GM19468 (cell line): ENCODE results near the gene ATAD2B.
"Not testable (repeated sequence)": the region's sequence is repeated elsewhere in the genome, so short reads cannot be mapped to it uniquely, and the experiment has no call there.

Experiments
- ATAC-seq: cut with Tn5 transposase; IDR thresholded peaks from one replicate; pipeline ENCODE4 v1.9.1; 2021; ENCODE audit warnings: mild to moderate bottlenecking, moderate library complexity, moderate number of reproducible peaks; ENCODE audit not compliant: unreplicated experiment; ENCODE audit errors: extremely low read depth

Gene ATAD2B

DNA sequence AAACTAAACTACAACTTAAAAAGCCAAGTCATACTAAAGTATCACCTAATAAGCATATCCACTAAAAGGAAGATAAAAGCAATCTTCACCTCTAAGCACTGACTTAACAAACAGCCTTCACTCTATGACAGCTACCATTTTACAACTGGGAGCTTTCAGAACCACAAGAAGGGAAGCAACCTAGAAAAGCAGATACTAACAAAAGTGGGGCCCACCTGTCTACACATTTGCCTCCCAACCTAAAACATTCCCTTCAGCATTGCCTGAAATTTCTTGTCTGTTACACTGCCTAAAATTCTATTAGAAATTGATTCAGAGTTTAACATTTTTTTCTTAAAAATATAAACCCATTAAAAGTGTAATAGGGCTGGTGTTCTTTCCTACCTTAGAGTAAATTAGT is 172.0 kb downstream of the ATAD2B start:
- no peak for ATAC-seq

DNA sequence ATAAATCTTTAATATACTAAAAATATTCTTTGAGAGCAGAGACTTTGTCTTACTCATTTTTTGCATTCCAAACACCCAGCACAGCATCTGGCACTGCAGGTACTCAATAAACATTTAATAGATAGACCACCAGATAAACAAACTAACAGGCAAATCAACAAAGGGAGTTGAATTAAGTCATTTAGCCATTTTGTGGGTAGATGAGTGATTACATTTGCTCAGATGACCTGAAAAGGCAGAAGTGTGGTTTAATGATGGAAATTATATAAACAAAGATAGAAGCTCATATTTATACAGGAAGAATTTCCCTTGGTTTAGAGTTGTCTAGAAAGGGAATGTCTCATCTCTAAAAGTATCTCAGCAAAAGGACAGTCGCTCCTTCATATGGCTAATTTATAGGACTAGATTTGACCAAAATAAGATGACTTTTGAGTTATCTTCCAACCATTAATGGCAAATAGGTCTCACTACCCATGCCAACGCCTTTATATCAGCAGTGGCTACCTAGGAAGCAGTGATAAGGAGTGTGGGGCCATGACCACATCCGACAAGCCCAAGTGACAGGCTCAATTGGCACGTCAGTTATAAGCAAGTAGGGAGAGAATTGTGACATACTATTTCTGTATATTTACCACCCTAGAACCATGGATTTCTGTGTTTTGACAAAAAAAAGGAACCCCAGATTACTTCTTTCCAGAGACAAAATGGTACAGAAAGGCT is 173.5 kb downstream of the ATAD2B start:
- ATAC-seq: no peak

DNA sequence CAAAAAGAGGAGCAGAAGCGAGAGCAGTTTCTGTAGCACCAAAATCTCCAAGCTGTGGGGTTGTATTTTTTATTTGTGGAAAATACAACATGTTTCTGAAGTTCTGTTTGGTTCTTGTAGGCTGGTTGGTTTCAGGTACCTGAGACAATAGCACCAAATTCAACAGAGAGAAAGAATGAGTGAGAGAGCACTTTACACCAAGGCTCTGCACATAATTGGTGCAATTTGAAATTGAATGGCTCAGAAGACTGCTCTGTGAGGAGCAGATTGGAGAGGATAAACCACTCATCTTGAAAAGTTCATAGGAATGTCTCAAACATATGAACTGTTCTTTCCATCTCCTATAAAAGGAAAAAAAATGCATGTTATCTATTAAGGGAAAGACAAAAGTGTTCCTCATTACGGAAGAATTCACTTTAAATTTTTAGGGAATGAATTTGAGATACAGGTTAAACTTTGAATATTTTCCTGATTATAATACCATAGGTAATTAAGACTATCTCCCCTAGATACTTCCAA is 175.1 kb downstream of the ATAD2B start:
- no peak for ATAC-seq

DNA sequence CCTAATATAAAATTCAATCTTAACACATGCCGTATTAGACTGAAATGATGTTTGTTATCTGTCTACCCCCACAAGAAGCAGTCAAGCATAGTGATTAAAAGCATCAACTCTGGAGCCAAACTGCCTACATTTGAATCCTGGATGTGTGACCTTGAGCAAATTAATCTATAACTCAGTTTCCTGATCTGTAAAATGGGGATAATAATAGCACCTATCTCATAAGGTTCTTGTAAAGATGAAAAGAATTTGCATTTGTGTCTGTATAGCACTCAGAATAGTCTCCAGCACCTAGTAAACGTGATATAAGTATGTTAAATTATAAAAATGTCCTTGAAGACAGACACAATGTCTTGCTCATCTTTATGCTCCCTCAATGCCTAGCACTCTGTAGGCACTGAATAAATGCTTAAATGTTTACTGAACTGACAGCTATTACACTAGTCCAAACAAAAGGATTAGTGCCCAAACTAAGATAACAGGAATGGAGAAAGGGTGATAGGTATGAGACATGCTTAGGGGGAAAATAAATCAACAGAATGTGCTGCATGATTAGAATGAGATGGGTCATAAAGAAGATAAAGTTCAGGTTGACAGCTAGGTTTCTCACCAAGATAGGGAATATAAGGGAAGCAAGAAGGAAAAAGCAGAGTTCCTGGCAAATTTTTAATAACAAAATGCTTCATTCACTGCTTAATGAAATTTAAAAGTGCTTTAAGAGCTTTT is 180.6 kb downstream of the ATAD2B start:
- ATAC-seq: no peak

DNA sequence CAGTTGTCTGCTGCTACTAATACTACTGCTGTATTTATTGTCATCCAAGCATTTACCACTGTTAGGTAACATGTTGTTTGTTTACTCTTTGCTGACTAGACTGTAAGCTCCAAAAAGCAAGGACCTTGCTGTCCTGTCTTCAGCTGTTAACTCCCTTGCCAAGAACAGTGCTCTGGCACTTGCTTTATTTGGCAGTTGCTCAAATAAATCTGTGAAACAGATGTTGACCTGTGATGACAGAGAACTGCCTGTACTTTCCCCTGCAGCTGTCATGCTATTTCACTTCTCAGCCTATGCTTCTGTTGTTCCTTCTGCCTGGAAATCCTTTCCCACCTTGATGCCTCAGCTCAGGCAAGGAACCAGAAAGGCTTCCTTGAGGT is 181.2 kb downstream of the ATAD2B start:
- ATAC-seq: no peak

DNA sequence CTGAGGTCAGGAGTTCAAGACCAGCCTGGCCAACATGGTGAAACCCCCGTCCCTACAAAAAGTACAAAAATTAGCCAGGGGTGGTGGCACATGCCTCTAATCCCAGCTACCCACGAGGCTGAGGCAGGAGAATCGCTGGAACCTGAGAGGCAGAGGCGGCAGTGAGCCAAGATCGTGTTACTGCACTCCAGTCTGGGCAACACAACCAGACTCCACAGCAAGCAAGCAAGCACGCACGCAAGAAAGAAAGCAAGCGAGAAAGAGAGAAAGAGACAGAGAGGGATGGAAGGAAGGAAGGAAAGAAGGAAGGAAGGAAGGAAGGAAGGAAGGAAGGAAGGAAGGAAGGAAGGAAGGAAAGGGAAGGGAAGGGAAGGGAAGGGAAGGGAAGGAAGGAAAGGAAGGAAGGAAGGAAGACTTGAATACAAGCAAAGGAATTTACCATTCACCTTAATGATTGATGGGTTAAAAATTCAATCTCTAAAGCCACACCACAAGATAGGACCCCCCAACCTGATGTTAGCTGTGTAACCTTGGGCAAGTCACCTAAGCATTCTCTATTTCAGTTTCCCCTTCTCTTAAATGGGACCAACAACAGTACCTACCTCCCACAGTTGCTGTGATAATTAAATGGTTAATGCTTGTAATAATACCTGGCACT is 181.7 kb downstream of the ATAD2B start:
- no peak for ATAC-seq

DNA sequence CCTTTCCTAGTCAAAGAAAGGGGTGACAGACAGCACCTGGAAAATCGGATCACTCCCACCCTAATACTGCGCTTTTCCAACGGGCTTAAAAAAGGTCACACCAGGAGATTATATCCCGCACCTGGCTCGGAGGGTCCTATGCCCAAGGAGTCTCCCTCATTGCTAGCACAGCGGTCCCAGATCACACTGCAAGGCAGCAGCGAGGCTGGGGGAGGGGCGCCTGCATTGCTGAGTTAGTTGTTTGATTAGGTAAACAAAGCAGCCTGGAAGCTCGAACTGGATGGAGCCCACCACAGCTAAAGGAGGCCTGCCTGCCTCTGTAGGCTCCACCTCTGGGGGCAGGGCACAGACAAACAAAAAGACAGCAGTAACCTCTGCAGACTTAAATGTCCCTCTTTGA is 190.1 kb downstream of the ATAD2B start:
- ATAC-seq: not testable (repeated sequence)

DNA sequence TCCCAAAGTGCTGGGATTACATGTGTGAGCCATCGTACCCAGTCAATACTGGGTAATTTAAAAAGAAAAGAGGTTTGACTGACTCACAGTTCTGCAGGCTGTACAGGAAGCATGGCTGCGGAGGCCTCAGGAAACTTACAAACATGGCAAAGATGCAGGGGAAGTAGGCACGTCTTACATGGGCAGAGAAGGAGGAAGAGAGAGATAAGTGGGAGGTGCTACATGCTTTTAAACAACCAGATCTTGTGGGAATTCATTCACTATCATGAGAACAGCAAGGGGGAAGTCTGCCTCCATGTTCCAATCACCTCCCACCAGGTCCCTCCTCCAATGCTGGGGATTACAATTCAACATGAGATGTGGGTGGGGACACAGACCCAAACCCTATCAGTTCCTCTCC is 192.5 kb downstream of the ATAD2B start:
- ATAC-seq: no peak

DNA sequence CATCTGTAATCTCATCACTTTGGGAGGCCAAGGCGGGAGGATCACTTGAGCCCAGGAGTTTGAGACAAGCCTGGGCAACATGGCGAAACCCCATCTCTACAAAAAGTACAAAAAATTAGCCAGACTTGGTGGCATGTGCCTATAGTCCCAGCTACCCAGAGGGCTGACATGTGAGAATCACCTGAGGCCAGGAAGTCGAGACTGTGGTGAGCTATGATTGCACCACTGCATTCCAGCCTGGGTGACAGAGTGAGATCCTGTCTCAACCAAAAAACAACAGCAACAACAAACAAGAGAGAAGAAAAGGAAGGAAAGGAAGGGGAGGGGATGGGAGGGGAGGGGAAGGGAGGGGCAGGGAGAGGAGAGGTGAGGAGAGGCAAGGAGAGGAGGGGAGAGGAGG is 203.9 kb downstream of the ATAD2B start:
- not testable (repeated sequence) for ATAC-seq

DNA sequence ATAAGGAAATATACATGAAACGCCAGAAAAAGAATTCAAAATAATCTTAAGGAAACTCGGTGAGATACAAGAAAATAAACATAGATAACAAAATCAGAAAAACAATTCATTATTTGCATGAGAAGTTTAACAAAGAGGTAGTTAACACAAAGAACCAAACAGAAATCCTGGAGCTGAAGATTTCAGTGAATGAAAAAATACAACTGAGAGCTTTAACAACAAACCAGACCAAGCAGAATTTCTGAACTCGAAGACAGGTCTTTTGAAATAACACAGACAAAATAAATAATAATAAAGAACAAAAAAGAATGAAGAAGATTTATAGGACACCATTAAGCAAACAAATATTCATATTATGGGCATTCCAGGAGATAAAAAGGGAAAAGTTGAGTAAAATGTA is 204.7 kb downstream of the ATAD2B start:
- ATAC-seq: no peak

DNA sequence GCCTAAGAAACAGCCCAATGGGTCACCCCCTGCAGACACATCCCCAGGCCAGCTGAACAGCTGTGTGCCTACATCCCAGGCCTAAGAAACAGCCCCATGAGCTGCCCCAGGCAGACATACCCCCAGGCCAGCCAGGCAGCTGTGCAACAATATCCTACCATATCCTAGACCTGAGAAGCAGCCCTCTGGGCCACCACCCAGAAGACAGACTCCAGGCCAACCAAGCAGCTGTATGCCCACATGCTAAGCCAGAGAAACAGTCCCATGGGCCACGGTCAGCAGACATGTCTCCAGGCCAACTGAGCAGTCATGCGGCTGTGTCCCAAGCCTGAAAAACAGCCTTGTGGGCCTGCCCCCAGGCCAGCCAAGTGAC is 205.5 kb downstream of the ATAD2B start:
- ATAC-seq: no peak

DNA sequence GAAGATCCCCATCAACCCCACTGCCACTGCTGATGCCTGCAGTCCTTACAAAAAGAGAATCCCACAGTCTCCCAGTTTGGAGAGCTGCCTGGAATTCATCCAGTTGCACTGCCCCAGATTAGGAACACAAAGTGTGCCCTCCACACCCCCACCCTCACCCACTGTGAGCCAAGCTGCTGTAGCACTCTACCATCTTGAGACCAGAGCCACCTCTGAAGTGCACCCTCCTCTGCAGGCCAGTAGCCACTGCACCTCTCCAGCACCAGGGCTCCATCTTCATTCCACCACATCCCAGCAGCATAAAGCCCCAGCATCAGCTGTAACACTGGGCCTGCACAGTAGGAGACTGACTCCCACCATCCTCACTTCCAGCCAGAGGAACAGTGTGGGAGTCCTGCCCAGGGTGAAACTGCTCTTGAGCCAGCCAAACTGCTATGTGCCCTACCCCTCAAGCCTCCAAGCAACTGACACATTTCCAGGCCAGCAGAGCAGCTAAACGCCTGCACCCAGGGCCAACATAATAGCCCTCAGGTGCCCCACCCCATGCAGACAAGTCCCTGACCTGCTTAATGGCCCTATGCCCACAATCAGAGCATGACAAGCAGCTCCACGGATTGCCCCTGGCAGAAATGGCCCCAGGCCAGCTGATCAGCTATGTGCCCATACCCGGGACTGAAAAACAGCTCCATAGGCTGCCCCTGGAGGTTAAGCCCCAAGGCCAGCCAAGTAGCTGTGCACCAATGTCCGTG is 206.0 kb downstream of the ATAD2B start:
- ATAC-seq: no peak

DNA sequence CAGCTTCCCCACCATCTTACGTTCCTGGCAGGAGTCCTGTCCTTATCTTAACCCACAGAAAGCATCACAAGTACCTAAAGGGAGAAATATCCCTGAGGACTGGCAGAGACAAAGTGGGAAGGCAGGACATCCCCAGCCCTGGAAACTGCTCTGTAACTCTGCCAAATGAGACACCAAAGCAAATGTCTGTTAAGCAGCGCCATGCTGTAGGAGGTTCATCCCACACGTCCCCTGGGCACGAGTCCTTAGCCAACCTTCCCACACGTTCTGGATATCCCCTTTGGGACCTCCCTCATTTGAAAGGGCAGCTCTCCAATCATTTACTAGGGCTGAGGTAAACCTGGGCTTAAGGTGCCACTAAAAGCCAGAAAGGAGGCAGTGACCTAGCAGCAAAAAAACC is 207.2 kb downstream of the ATAD2B start:
- no peak for ATAC-seq

DNA sequence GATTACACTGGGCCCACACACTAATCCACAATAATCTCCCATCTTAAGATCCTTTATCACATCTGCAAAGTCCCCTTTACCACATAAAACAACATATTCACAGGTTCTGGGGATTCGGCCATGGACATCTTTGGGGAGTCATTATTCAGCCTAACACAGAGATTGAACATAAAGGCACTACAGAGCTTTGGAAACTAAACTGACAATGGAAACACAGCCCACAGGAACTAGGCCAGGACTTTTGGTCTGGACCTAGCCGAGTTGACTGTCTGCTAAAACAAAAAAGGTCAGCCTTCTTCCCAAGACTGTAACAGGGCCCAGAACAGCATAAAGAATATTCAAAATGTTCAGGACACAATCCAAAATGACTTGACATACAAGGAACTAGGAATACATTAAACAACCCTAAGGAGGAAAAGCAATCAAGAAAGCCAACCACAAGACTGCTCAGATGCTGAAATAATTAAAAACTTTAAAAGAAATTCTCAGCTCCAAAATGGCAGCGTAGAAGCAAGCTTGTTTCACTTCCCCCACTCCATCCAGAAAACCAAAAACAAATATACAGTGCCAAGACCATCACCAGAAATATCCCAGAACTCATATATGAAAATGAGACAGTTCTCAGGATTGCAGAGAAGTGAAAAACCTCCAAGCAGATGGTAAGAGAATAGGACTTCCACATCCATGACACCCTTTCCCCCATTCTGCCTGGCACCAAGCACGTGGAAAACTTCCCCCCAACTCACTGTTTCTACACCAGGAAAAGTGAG is 207.8 kb downstream of the ATAD2B start:
- no peak for ATAC-seq

DNA sequence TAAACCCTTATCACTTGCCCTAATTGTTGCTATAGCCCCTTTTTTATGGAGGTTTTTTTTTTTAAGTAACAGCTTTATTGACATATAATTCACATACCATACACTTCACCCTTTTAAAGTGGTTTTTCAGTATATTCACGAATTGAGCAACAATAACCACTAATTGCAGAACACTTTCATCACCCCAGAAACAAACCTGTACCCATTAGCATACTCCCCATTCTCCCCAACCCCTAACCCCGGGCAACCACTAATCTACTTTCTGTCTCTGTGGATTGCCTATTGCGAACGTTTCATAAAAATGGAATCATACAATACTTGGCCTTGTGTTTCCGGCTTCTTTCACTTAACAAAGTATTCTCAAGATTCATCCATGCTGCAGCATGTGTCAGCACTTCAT is 213.6 kb downstream of the ATAD2B start:
- no peak for ATAC-seq

DNA sequence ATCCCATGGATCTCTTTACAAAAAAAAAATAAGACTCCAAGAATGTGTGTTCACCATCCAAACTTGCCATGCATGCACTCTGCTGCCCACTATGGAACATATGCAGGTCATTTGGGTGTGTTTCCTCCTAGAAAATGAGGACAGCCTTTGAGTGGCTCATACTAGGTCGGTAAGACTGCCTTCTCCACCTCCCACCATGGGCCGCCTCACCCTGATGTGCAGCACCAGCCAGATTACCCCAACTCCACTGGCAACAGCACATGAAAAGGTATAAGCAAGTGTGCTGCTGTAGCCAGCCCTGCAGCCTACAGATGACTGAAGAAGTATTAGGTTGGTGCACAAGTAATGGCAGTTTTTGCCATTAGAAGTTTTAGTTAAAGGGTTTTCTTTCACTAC is 214.2 kb downstream of the ATAD2B start:
- ATAC-seq: no peak

DNA sequence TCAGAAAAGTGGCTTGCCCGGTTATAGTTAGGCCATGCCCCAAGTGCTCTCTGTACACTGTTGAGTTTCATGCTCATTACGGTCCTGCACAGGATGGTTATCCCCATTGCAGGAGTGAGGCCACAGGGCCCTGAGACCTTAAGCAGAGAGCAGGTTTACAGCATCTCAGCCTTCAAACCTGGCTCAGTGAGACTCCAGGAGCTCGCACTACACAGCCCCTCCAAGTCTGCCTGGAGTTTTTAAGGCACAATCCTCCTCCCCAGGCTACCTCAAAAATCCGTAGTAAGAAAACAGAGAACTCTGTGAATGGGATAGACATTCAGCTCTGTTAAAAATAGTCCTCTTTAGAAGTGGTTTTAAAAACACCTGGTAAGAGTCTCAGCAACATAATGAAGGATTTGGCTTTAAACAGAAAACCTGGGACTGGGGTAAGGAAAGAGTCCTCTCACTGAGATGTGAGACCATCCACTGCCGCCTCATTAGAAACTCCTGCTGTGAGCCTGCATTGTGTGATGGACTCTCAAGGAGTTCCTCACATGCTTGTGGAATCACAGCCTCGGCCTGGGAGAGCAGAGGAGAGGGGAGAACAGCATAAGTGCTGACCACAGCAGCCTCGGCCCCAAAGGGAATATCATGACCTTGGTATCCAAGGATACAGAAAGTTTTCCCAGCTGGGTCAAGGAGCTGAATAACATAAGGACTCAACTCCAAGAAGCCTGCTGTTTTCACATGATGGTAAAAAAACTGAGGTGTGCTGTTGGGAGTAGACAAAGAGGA is 214.8 kb downstream of the ATAD2B start:
- ATAC-seq: no peak

DNA sequence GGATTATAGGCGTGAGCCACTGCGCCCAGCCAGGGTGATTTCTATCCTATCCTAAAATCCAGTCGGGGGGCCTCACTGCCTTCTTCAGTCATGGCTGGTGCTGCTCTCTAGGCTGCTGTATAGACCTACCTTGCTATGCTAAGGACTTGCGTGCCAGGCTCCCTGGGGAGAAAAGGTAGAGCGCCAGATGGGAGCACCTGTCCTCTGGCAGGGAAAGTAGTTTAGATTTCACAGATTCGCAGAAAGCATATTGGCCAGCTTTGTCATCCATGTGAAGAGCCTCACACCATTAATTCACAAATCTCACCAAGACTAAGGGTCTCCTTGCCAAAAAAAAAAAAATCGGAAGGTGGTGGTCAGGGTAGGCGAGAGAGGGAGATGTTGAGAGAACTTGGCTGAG is 217.6 kb downstream of the ATAD2B start:
- ATAC-seq: no peak

DNA sequence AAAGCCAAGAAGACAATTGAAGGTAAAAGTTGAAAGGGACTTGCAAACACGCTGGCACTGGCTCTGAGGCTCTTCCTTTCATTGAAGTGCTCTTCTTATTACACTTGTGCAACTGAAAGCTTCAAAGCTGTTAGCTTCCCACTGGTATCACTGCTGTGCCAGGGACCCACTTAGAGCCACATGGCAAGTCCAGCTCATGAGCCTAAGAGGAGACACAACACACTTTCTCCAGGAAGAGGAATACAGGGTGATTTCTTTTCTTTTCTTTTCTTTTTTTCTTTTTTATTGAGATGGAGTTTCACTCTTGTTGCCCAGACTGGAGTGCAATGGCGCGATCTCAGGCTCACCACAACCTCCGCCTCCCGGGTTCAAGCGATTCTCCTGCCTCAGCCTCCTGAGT is 218.2 kb downstream of the ATAD2B start:
- no peak for ATAC-seq
